Fibroblast of the aortic adventitia (primary cell): Measurements from ENCODE around the gene OR4K13. TPM values are rescaled to one million over a fixed set of nuclear protein-coding genes. Genes with fewer than 3 reads are reported as not detected.

Experiments
- DNase-seq: peaks from one replicate; pipeline ENCODE4 v3.0.0-alpha.2; 2010; ENCODE audit warnings: low read depth
- H3K4me3 ChIP-seq: 2 replicates; pipeline ENCODE4 v1.5.1; 2011; ENCODE audit warnings: low read depth, mild to moderate bottlenecking, control low read depth, low read length, moderate library complexity
- CTCF ChIP-seq: IDR thresholded peaks from 2 replicates; pipeline ENCODE4 v1.5.1; 2011; ENCODE audit warnings: mild to moderate bottlenecking, low read length, control low read depth, inconsistent platforms; ENCODE audit not compliant: insufficient read depth
- total RNA-seq: library from RNA; depleted of rRNA; stranded (reverse); fragments of >200 nt; gene quantifications from 2 replicates; pipeline ENCODE4 v1.2.3, GENCODE V29; 2012; ENCODE audit warnings: low replicate concordance

OR4K13 gene
- total RNA-seq: not detected in 2 replicates

GRCh38 chr14:20035938-20036337 lies at the start of gene OR4K13:
TSS of gene OR4K13 (minus strand) at chr14:20036038. CDS start at chr14:20034758, 1,280 bp downstream.
- no peak for TF ChIP-seq CTCF
- DNase-seq: no peak
- H3K4me3 ChIP-seq: no peak within 1 kb of the TSS

GRCh38 chr14:20059745-20060144 lies 23.9 kb upstream of the OR4K13 start, which contains the start of gene OR4L1:
TSS of gene OR4L1 (plus strand) at chr14:20060045. CDS start at chr14:20060045, 0 bp downstream.
- no peak for DNase-seq
- no peak for TF ChIP-seq CTCF
- no peak within 1 kb of the TSS for H3K4me3 ChIP-seq

- H3K4me3 ChIP-seq: no peak overlapping the region
- no peak for TF ChIP-seq CTCF
- no peak for DNase-seq
Measured at GRCh38 chr14:20048202-20048601, 12.4 kb upstream of the OR4K13 start.

DNA sequence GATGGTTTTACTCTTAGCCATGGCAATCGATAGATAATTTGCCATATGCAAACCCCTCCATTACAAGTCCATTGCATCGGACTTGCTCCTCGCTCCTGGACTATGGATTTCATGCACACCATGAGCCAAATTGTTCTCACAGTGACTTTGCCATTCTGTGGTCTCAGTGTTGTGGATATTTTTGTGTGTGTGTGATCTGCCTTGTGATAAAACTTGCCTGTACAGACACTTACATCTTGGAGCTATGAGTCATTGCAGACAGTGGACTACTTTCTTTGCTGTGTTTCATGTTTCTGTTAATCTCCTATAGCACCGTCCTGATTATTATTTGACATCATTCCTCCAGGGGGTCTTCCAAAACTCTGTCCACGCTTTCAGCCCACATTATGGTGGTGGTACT lies 8.4 kb upstream of the OR4K13 start:
- no peak overlapping the region for H3K4me3 ChIP-seq
- no peak for TF ChIP-seq CTCF
- no peak for DNase-seq

- no peak overlapping the region for H3K4me3 ChIP-seq
- TF ChIP-seq CTCF: no peak
- DNase-seq: no peak
Measured at GRCh38 chr14:20035449-20035848, 389 bp downstream of the OR4K13 start.

- DNase-seq: no peak
- no peak for TF ChIP-seq CTCF
- no peak overlapping the region for H3K4me3 ChIP-seq
Measured at GRCh38 chr14:20031058-20031457, 4.8 kb downstream of the OR4K13 start.

- DNase-seq: no peak
- TF ChIP-seq CTCF: no peak
- no peak within 1 kb of the TSS for H3K4me3 ChIP-seq
Measured at GRCh38 chr14:20019257-20019865, 16.5 kb downstream of the OR4K13 start, which contains the start of gene OR4K14. TSS of gene OR4K14 (minus strand) at chr14:20019307. CDS start at chr14:20015193, 4,114 bp downstream.
